GM10847 (cell line): ENCODE measurements around the gene SHF.

Source experiments
- POLR2A ChIP-seq: IDR thresholded peaks from 2 replicates; pipeline ENCODE4 v1.6.1; 2011; ENCODE audit not compliant: insufficient read length; ENCODE audit errors: extremely low read depth

Gene SHF

GRCh38 chr15:45182996-45183395, 4.8 kb downstream of the SHF start:
- TF ChIP-seq POLR2A = no peak

- TF ChIP-seq POLR2A = no peak
Measured at GRCh38 chr15:45181491-45182285, 6.1 kb downstream of the SHF start.

GRCh38 chr15:45180648-45181436, 6.9 kb downstream of the SHF start:
- TF ChIP-seq POLR2A = no peak

GRCh38 chr15:45180201-45180600, 7.6 kb downstream of the SHF start:
- TF ChIP-seq POLR2A = no peak

GRCh38 chr15:45179221-45179985, 8.4 kb downstream of the SHF start:
- TF ChIP-seq POLR2A = no peak

GRCh38 chr15:45177285-45177684, 10.5 kb downstream of the SHF start:
- TF ChIP-seq POLR2A = no peak

- TF ChIP-seq POLR2A = no peak
Measured at GRCh38 chr15:45174577-45174976, 13.2 kb downstream of the SHF start.

GRCh38 chr15:45174069-45174468, 13.7 kb downstream of the SHF start:
- no peak for TF ChIP-seq POLR2A

- TF ChIP-seq POLR2A = no peak
Measured at GRCh38 chr15:45171912-45172311, 15.9 kb downstream of the SHF start.

- no peak for TF ChIP-seq POLR2A
Measured at GRCh38 chr15:45169608-45170480, 17.9 kb downstream of the SHF start.

- TF ChIP-seq POLR2A = no peak
Measured at GRCh38 chr15:45168751-45169551, 18.8 kb downstream of the SHF start.

GRCh38 chr15:45168286-45168685, 19.5 kb downstream of the SHF start:
- TF ChIP-seq POLR2A = no peak

GRCh38 chr15:45167631-45168205, 20.0 kb downstream of the SHF start:
- TF ChIP-seq POLR2A = no peak
